Lung (tissue), 12 donors: ENCODE measurements around the gene GPRC5A. TPM values are rescaled to one million over a fixed set of nuclear protein-coding genes. Genes with fewer than 3 reads are reported as not detected.

ENCODE experiments used
- ATAC-seq: fragments of 200-7000 bp; cut with Tn5 transposase; one replicate; pipeline ENCODE4 v1.9.1; 2020; ENCODE audit warnings: moderate number of reproducible peaks; ENCODE audit not compliant: insufficient read depth, low FRiP score
- DNase-seq, 3 donors: peaks; one replicate each; pipeline ENCODE4 v3.0.0-alpha.2; 2013 to 2017
- H3K27ac ChIP-seq, 2 donors: one replicate each; pipeline ENCODE4 v1.5.1; 2013; ENCODE audit warnings: mild to moderate bottlenecking in 2 of 2, moderate library complexity in 2 of 2, control low read depth in 1 of 2, inconsistent platforms in 1 of 2, low read depth in 1 of 2, low read length in 1 of 2
- H3K27me3 ChIP-seq, 3 donors: one replicate each; pipeline ENCODE4 v1.5.1; 2013; ENCODE audit warnings: low read length in 2 of 3; ENCODE audit not compliant: control insufficient read depth in 3 of 3, insufficient read depth in 3 of 3
- H3K36me3 ChIP-seq, 4 donors: one replicate each; pipeline ENCODE4 v1.5.1; 2013; ENCODE audit warnings: low read length in 4 of 4, mild to moderate bottlenecking in 1 of 4, moderate library complexity in 1 of 4; ENCODE audit not compliant: control insufficient read depth in 4 of 4, insufficient read depth in 4 of 4
- H3K4me1 ChIP-seq, 5 donors: one replicate each; pipeline ENCODE4 v1.5.1; 2013; ENCODE audit warnings: low read length in 5 of 5, mild to moderate bottlenecking in 2 of 5, moderate library complexity in 1 of 5; ENCODE audit not compliant: control insufficient read depth in 5 of 5, insufficient read depth in 5 of 5
- H3K4me3 ChIP-seq: one replicate; pipeline ENCODE4 v1.5.1; 2013; ENCODE audit warnings: mild to moderate bottlenecking, control low read depth, moderate library complexity
- H3K9ac ChIP-seq, 2 donors: one replicate each; pipeline ENCODE4 v1.5.1; 2013; ENCODE audit warnings: low read length in 2 of 2, control low read depth in 1 of 2; ENCODE audit not compliant: insufficient read depth in 1 of 2
- H3K9me3 ChIP-seq, 4 donors: one replicate each; pipeline ENCODE4 v1.5.1; 2013; ENCODE audit warnings: low read length in 3 of 4, mild to moderate bottlenecking in 1 of 4, moderate library complexity in 1 of 4; ENCODE audit not compliant: control insufficient read depth in 4 of 4, insufficient read depth in 3 of 4
- WGBS, 2 donors: extraction: QIAGEN DNeasy Blood & Tissue Kit; methylation state at CpG; one replicate each; pipeline ENCODE4 v1.1.7; 2013; 5-methylcytosine and 5-hydroxymethylcytosine counted together
- polyA plus RNA-seq, 2 donors: library from polyadenylated mRNA; stranded (reverse); fragments of 200-250 nt; gene quantifications; one replicate each; pipeline ENCODE4 v1.2.1, GENCODE V29; 2013
- total RNA-seq, 2 donors: library from RNA; depleted of rRNA in 1 of 2; stranded (reverse); fragments of >200 nt in 1 of 2; gene quantifications; one replicate each; pipeline ENCODE4 v1.2.1, GENCODE V29; 2014 to 2021
- TF ChIP-seq, protein P1 (sequence below): IDR thresholded peaks from 2 replicates; pipeline ENCODE4 v1.5.1; 2012; ENCODE audit warnings: mild to moderate bottlenecking; ENCODE audit errors: control extremely low read depth, extremely low read depth
- donor health status: control.
- donor health status: control.
- donor health status: Bipolar disorder and iron deficiency.
- donor health status: healthy.
- donor health status: DM: yes; HTN: yes; CAD: no.

GPRC5A gene
- total and polyA plus RNA-seq, 4 donors, result 117 to 418 (median 172) TPM

DNA sequence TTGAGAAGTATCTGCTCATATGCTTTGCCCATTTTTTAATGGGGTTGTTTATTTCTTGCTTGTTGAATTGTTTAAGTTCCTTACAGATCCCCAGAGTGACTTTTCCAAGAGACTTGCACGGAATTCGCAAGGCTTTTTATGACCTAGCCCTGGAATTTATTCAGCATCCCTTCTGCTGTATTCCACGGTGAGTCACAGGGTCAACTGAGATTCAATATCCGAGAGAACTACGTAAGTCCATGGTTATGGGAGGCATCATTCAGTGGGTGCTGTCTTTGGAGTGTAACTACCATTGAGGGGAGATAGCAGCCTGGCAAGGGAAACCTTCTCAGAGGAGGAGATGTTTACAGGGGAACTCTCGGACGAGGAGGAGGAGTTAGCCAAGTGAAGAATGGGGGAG is 20.9 kb upstream of the GPRC5A start:
- DNase-seq (no peak), ATAC-seq (no peak)
- Histone ChIP-seq H3K27me3 (no peaks in the 10 kb centered on the region), H3K27ac (no peak overlapping the region), H3K4me3 (no peak overlapping the region), H3K9me3 (no peaks in the 10 kb centered on the region), H3K36me3 (no peaks in the 10 kb centered on the region), H3K9ac (no peak overlapping the region), H3K4me1 (no peaks in the 10 kb centered on the region)
- WGBS, 2 donors, result 95 to 98% methylated on average over 7 of the region's 7 CpGs
- TF ChIP-seq, protein P1, sequence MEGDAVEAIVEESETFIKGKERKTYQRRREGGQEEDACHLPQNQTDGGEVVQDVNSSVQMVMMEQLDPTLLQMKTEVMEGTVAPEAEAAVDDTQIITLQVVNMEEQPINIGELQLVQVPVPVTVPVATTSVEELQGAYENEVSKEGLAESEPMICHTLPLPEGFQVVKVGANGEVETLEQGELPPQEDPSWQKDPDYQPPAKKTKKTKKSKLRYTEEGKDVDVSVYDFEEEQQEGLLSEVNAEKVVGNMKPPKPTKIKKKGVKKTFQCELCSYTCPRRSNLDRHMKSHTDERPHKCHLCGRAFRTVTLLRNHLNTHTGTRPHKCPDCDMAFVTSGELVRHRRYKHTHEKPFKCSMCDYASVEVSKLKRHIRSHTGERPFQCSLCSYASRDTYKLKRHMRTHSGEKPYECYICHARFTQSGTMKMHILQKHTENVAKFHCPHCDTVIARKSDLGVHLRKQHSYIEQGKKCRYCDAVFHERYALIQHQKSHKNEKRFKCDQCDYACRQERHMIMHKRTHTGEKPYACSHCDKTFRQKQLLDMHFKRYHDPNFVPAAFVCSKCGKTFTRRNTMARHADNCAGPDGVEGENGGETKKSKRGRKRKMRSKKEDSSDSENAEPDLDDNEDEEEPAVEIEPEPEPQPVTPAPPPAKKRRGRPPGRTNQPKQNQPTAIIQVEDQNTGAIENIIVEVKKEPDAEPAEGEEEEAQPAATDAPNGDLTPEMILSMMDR, result no peak

- Histone ChIP-seq H3K36me3 (no peaks in the 10 kb centered on the region), H3K27me3 (no peaks in the 10 kb centered on the region), H3K9me3 (no peaks in the 10 kb centered on the region), H3K4me1 (no peaks in the 10 kb centered on the region), H3K27ac (peak overlapping the region in 1 of 2 donors; percentile 71), H3K9ac (no peak overlapping the region), H3K4me3 (no peak overlapping the region)
- DNase-seq, result no peak
- TF ChIP-seq, protein P1, result no peak
- no peak for ATAC-seq
- 82 to 99% methylated on average over 6 of the region's 6 CpGs for WGBS, 2 donors
Measured at GRCh38 chr12:12871587-12872138, 19.7 kb upstream of the GPRC5A start.

GRCh38 chr12:12872139-12872933 is 19.0 kb upstream of the GPRC5A start:
- no peak overlapping the region for H3K9ac ChIP-seq
- H3K9me3 ChIP-seq, result no peaks in the 10 kb centered on the region
- peaks cover 0 to under 1% (median 0%) of the 10 kb centered on the region in 5 donors for H3K4me1 ChIP-seq
- 51 to 67% methylated on average over 10 of the region's 10 CpGs for WGBS, 2 donors
- H3K4me3 ChIP-seq, result no peak overlapping the region
- ATAC-seq, result peak; percentile 72
- peak overlapping the region in 1 of 2 donors; percentile 71 for H3K27ac ChIP-seq
- TF ChIP-seq, protein P1, result no peak
- no peaks in the 10 kb centered on the region for H3K36me3 ChIP-seq
- H3K27me3 ChIP-seq, result no peaks in the 10 kb centered on the region
- DNase-seq, result peak; percentile 46 to 75 (median 56)
